Transverse colon (tissue), 4 donors: ENCODE measurements around the gene PLEKHA7. TPM values are rescaled to one million over a fixed set of nuclear protein-coding genes. Genes with fewer than 3 reads are reported as not detected.
A peak's percentile ranks its signal among the peaks of the same experiment; 100 is the strongest.

ENCODE experiments used
- DNase-seq: peaks from one replicate; pipeline ENCODE4 v3.0.0-alpha.2; 2019
- H3K27ac ChIP-seq, 4 donors: fragments of 200-600 bp; sonication (generic); 2 replicates each; pipeline ENCODE4 v1.5.1; 2016 to 2018; ENCODE audit warnings: inconsistent platforms in 4 of 4
- H3K27me3 ChIP-seq: fragments of 200-600 bp; sonication (generic); 2 replicates; pipeline ENCODE4 v1.5.1; 2017; ENCODE audit warnings: inconsistent platforms
- H3K36me3 ChIP-seq, 4 donors: fragments of 200-600 bp; sonication (generic); 2 replicates each; pipeline ENCODE4 v1.5.1; 2017 to 2019; ENCODE audit warnings: inconsistent platforms in 4 of 4
- H3K4me1 ChIP-seq, 4 donors: fragments of 200-600 bp; sonication (generic); 2 replicates each; pipeline ENCODE4 v1.5.1; 2017 to 2020; ENCODE audit warnings: inconsistent platforms in 4 of 4
- H3K4me3 ChIP-seq, 4 donors: fragments of 200-600 bp; sonication (generic); 1 replicate in 1 of 4; 2 replicates in 3 of 4; pipeline versions ENCODE4 v1.5.1 to v1.6.1; 2017 to 2019; ENCODE audit warnings: inconsistent platforms in 4 of 4
- H3K9me3 ChIP-seq, 2 donors: fragments of 200-600 bp; sonication (generic); 2 replicates each; pipeline ENCODE4 v1.5.1; 2017 to 2019; ENCODE audit warnings: inconsistent platforms in 2 of 2
- EP300 ChIP-seq: sonication (generic); formaldehyde crosslinking; IDR thresholded peaks from one replicate; pipeline ENCODE4 v1.6.1; 2017; ENCODE audit warnings: antibody characterized with exemption, low read depth
- POLR2A ChIP-seq: fragments of 450-650 bp; IDR thresholded peaks from one replicate; pipeline ENCODE4 v1.6.1; 2016; ENCODE audit warnings: antibody characterized with exemption, mild to moderate bottlenecking, moderate library complexity
- POLR2AphosphoS5 ChIP-seq, 3 donors: sonication (generic); formaldehyde crosslinking; IDR thresholded peaks; one replicate each; pipeline ENCODE4 v1.6.1; 2016; ENCODE audit warnings: antibody characterized with exemption in 3 of 3
- WGBS, 2 donors: methylation state at CpG; one replicate each; pipeline ENCODE4 v1.1.5; 2018; ENCODE audit warnings: low coverage in 1 of 2; 5-methylcytosine and 5-hydroxymethylcytosine counted together
- in situ Hi-C, 4 donors: fragments of 200-750 bp; cut with MboI; loops; one replicate each; pipeline versions ENCODE4 v1.15.0 to v1.15.1; 2017; ENCODE audit warnings: low sequenced_read_pairs in 3 of 4, low pct_ligation_motif_present in 1 of 4, low pct_unique_long_range_greater_than_20kb in 1 of 4
- intact Hi-C: fragments of 100-400 bp; cut with DNase I; formaldehyde crosslinking; loops from one replicate; pipeline ENCODE4 v1.15.1; 2023; ENCODE audit warnings: low total_unique reads
- total RNA-seq, 4 donors: library from RNA; depleted of rRNA; stranded (reverse); fragments of >200 nt; gene quantifications; one replicate each; pipeline ENCODE4 v1.1.0, GENCODE V29; 2016
- TF ChIP-seq, protein P1 (sequence below), 5 experiments: fragments of 200-600 bp in 3 of 5; fragments of 450-650 bp in 2 of 5; sonication (generic) in 3 of 5; IDR thresholded peaks; 1 replicate in 2 of 5; 2 replicates in 3 of 5; pipeline ENCODE4 v1.5.1; 2016 to 2017; ENCODE audit warnings: antibody characterized with exemption in 5 of 5, inconsistent platforms in 3 of 5, mild to moderate bottlenecking in 2 of 5, moderate library complexity in 1 of 5

PLEKHA7 gene
- total RNA-seq, 4 donors from 2014 or later, result 109 to 243 (median 114) TPM

DNA sequence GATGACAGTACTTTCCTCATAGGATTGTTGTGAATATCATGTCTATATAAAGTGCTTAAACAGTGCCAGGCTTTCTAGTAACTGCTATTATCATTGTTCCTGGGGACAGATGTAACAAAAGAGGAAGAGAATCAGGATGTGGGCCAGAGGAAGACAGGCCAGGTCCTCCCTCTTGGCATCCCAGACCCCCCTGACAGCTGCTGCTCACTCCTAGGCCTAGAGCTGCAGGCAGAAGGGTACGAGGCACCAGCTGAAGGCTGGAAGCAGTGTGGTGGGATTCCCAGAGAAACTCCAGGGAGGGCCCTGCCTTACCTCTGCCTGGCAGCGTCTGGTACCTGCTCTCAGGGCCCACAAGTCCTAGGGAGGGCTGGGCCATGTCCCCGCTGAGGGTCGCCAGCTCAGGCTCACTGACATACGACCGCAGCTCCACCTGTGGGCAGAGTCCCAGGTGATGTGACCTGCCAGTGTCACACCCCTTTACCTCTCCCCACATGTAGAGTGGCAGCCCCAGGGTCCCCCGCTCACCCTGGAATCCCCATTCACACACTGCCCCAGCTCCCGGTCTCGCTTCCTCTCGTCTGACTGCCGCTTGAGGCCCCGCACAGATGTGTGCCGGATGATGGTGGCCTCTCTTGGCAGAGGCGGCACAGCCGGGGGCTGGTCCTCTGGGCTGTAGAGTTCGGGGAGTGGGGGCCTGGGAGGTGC, 223.6 kb downstream of the PLEKHA7 start:
- WGBS, 2 donors, result 89% methylated on average over 16 of the region's 16 CpGs; no CpG with 5 or more reads in 1 of the 2 donors
- Histone ChIP-seq H3K4me3 (no peak overlapping the region), H3K4me1 (peaks cover 0 to 14% (median 3%) of the 10 kb centered on the region in 4 donors), H3K27ac (peak overlapping the region in 3 of 4 donors; percentile 66), H3K9me3 (no peaks in the 10 kb centered on the region), H3K27me3 (no peaks in the 10 kb centered on the region), H3K36me3 (no peaks in the 10 kb centered on the region)
- TF ChIP-seq POLR2A, result no peak
- no peak for TF ChIP-seq EP300
- TF ChIP-seq, protein P1, sequence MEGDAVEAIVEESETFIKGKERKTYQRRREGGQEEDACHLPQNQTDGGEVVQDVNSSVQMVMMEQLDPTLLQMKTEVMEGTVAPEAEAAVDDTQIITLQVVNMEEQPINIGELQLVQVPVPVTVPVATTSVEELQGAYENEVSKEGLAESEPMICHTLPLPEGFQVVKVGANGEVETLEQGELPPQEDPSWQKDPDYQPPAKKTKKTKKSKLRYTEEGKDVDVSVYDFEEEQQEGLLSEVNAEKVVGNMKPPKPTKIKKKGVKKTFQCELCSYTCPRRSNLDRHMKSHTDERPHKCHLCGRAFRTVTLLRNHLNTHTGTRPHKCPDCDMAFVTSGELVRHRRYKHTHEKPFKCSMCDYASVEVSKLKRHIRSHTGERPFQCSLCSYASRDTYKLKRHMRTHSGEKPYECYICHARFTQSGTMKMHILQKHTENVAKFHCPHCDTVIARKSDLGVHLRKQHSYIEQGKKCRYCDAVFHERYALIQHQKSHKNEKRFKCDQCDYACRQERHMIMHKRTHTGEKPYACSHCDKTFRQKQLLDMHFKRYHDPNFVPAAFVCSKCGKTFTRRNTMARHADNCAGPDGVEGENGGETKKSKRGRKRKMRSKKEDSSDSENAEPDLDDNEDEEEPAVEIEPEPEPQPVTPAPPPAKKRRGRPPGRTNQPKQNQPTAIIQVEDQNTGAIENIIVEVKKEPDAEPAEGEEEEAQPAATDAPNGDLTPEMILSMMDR (IDR thresholded peaks at IDR 0.05), result no peak
- intact Hi-C loops, result no loop called here
- DNase-seq, result no peak
- in situ Hi-C loops, result no loop called here

DNA sequence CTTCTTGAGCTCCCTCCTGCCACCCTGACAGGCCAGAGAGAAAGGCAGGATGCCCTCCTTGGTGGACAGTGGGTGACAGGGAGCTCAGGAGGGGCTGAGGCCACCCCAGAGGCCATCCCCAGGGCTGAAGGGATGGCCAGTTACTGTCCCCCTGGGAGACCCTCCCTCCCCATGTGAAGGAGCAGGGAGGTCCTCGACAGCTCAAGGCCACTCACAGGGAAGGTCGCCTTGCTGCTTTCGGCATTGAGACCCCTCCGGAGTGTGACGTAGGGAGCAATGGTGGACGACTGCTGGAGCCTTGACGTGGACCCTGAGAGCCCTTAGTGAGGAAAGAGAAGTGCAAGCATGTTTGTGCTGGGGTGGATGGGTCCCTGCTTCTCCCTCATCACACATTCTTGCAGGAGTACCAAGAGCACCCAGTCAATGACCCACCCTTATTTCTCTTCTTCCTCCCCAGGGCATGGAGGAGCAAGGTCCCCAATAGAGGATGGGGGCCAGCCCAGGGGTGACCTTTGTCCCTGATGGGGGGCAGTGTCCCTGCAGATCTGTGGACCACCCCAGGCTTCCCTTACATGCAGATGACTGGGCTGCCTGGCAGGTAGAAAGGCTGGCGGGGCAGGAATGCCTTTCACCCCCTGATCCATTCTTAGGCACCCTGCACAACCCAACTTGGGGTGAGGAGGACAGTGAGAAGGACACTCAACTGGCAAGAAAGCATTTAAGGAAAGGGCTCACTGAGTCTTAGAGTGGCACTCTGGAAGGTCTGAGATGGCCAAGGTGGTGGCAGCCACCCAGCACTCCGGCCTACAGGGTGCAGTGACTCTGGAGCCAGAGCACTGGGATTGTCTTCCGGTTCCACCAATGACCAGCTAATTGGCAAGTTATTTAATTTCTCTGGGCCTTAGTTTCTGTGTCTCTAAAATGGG, 224.4 kb downstream of the PLEKHA7 start:
- Histone ChIP-seq H3K27ac (no peak overlapping the region), H3K36me3 (no peaks in the 10 kb centered on the region), H3K4me1 (peaks cover 0 to 14% (median 3%) of the 10 kb centered on the region in 4 donors), H3K4me3 (no peak overlapping the region), H3K9me3 (no peaks in the 10 kb centered on the region), H3K27me3 (no peaks in the 10 kb centered on the region)
- 93% methylated on average over 10 of the region's 10 CpGs; no CpG with 5 or more reads in 1 of the 2 donors for WGBS, 2 donors
- intact Hi-C loops, result no loop called here
- in situ Hi-C loops, result no loop called here
- no peak for DNase-seq
- TF ChIP-seq POLR2A, result no peak
- TF ChIP-seq, protein P1 (IDR thresholded peaks at IDR 0.05), result no peak
- no peak for TF ChIP-seq EP300
- TF ChIP-seq POLR2AphosphoS5 (IDR thresholded peaks at IDR 0.05), result no peak

DNA sequence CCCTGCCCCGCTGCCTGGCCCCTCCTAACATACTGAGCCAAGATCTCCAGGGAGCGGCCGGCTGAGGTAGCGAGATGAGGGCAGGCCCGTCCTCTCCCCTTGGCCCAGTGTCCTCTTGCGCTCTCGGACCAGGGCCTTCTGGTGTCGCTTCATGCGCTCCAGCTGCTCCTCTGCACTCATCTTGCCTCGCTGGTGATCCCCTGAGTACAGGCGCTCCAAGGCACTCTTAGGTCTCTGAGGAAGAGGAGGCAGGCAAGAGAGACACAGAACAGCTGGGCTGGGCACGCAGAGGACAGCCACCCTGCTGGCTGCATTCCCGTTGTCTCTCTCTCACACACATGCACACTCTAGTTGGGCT, 225.2 kb downstream of the PLEKHA7 start:
- H3K9me3 ChIP-seq, result no peaks in the 10 kb centered on the region
- in situ Hi-C loops (no loop called here), intact Hi-C loops (no loop called here)
- WGBS, 2 donors, result 92 to 100% methylated on average over 3 to 11 of the region's 13 CpGs
- no peak overlapping the region for H3K27ac ChIP-seq
- H3K36me3 ChIP-seq, result no peaks in the 10 kb centered on the region
- no peak overlapping the region for H3K4me3 ChIP-seq
- no peaks in the 10 kb centered on the region for H3K27me3 ChIP-seq
- TF ChIP-seq POLR2AphosphoS5 (IDR thresholded peaks at IDR 0.05) (no peak), EP300 (no peak), POLR2A (no peak)
- TF ChIP-seq, protein P1 (IDR thresholded peaks at IDR 0.05), result no peak
- peaks cover 0 to 14% (median 3%) of the 10 kb centered on the region in 4 donors for H3K4me1 ChIP-seq
- DNase-seq, result no peak
